Stimulated activated CD4-positive, alpha-beta T cell treated with anti-CD3 and anti-CD28 coated beads, Interleukin-15, amount 100 ng/mL, for 24 hours (primary cell): Measurements from ENCODE around the gene TSGA10IP.
"Not testable (repeated sequence)": the region's sequence is repeated elsewhere in the genome, so short reads cannot be mapped to it uniquely, and the experiment has no call there.

Source experiments
- DNase-seq: peaks from one replicate; pipeline ENCODE4 v3.0.0-alpha.2; 2020

Gene TSGA10IP

DNA sequence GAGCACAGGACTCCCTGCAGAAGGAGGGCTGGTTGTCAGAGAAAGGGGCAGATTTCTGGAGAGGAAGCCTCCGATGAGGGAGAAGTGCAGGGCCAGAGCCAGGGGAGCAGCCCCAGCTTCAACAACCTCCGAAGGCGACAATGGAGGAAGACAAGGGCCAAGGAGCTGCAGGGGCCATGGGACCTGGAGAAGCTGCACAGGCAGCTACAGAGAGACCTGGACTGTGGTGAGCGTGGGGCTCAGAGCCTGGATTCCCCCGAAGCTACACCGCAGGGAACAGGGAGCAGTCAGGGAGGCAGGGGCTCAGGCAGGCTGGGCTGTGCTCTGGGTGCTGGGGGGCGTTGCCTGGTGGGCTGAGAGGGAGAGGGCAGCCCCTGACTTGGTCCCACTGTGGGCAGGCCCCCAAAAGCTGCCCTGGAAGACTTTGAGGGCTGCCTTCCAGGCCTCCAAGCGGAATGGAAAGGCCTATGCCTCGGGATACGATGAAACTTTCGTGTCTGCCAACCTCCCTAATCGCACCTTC, 2.4 kb downstream of the TSGA10IP start:
- no peak for DNase-seq

DNA sequence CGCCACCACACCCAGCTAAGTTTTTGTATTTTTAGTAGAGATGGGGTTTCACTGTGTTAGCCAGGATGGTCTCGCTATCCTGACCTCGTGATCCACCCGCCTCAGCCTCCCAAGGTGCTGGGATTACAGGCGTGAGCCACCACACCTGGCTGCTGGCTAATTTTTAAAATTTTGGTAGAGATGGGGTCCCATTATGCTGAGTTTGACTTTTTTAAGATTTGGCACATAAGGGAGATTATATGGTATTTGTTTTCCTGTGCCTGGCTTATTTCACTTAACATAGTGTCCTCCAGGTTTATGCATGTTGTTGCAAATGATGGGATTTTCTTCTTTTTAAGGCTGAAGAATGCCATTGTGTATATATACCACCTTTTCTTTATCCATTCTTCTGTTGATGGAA, 5.4 kb downstream of the TSGA10IP start:
- not testable (repeated sequence) for DNase-seq

DNA sequence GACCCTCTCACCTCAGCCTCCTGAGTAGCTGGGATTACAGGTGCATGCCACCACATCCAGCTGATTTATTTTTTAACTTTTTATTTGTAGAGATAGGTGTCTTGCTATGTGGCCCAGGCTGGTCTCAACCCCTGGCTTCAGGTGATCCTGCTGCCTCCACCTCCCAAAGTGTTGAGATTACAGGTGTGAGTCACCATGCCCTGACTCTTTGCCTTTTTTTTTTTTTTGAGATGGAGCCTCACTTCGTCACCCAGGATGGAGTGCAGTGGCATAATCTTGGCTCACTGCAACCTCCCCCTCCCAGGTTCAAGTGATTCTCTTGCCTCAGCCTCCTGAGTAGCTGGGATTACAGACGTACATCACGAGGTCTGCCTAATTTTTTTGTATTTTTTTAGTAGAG, 6.4 kb downstream of the TSGA10IP start:
- DNase-seq, result not testable (repeated sequence)

DNA sequence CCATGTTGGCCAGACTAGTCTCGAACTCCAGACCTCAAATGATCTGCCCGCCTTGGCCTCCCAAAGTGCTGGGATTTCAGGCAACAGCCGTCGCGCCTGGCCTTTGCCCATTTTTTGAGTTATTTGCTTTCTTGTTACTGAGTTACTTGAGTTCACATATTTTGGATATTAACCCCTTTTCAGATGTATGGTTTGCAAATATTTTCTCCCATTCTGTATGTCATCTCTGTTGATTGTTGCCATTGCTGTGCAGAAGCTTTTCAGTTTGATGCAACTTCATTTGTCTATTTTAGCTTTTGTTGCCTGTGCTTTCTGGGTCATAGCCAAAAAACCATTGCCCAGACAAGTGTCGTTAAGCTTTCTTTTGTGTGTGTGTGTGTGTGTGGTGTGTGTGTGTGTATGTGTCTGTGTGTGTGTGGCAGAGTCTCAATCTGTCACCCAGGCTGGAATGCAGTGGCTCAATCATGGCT, 6.8 kb downstream of the TSGA10IP start:
- DNase-seq, result no peak

DNA sequence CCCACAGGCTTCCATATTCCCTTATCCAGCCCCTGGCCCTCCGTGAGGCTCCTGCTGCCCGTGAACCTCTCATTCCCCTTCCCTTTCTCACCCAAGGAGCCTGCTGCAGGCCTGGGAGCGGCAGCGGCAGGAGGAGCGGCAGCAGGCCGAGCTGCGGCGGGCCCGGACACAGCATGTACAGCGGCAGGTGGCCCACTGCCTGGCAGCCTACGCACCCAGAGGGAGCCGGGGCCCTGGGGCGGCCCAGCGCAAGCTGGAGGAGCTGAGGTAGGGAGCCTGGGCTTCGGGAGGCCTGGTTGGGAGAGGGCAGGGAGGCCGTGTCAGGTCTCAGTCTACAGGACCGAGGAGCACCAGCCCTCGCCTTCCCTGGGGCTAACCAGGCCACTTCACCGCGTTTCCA, 8.2 kb downstream of the TSGA10IP start:
- no peak for DNase-seq

DNA sequence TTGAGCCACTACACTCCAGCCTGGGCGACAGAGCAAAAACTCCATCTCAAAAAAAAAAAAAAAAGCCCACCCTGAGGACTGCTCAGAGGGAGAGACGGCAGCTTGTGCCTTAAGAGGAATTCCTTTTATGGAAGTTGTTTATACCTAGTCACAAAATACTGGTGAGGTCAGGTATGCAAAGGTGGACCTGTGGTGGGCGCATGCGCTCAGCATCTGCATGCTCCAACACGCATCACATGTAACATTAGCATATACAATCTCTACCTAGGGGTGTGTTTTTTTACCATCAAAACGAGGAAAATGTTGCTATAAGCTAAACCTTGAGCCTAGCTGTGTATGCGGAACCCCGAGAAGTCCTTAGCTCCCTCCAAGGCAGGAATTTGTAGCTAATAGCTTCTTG, 9.5 kb downstream of the TSGA10IP start:
- DNase-seq, result no peak

DNA sequence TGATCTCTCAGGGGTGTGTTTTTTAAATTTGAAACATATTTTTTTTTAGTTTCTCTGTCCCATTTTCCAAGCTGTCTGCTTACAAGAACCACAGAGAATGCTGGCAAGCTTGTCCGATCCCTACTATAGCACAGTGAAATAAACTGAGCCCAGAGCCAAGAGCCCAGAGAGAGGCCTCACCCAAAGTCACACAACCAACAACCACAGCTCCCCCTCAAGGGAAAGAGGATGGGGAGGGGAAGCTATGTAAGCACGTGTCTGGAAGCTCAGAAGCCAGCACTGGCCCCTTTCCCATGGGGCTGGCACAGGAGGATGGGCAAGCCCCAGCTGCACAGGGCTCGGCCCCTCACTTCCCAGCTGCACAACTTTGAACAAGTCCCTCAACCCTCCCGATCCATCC, 13.0 kb downstream of the TSGA10IP start:
- DNase-seq, result no peak

DNA sequence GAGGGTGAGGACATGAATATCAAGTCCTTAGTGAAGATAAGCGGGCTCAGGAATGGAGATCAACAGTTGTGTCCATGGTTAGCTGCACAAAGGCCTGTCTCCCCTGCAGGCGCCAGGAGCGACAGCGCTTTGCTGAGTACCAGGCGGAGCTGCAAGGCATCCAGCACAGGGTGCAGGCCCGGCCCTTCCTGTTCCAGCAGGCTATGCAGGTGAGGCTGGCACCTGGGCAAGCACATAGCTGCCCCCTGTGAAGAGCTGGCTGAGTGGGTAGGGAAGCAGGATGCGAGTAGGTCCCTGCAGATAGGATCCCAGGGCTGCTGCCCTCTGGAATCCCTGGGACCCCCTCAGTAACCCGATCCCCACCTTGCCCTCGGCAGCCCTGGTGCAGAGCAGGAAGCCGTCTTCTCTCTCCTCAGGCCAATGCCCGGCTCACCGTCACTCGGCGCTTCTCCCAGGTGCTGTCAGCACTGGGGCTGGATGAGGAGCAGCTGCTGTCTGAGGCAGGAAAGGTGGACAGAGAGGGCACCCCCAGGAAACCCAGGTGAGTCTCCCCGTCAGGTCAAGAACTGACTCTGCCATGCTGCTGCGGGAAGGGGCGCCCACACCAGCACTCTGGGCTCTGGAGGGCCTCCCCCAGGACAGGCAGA, 13.6 kb downstream of the TSGA10IP start:
- DNase-seq, result no peak

DNA sequence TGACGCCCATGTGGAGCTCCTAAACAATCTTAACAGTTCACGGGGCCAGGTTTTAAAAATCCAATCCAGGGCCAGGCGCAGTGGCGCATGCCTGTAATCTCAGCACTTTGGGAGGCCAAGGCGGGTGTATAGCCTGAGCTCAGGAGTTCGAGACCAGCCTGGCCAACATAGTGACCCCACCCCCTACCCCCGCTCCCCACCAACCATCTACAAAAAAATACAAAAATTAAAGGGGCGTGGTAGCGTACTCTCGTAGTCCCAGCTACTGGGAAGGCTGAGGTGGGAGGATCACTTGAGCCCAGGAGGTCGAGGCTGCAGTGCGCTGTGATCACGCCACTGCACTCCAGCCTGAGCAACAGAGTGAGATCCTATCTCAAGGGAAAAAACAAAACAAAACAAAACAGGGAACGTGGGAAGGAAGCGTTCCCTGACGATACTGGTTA, 15.6 kb downstream of the TSGA10IP start:
- no peak for DNase-seq

DNA sequence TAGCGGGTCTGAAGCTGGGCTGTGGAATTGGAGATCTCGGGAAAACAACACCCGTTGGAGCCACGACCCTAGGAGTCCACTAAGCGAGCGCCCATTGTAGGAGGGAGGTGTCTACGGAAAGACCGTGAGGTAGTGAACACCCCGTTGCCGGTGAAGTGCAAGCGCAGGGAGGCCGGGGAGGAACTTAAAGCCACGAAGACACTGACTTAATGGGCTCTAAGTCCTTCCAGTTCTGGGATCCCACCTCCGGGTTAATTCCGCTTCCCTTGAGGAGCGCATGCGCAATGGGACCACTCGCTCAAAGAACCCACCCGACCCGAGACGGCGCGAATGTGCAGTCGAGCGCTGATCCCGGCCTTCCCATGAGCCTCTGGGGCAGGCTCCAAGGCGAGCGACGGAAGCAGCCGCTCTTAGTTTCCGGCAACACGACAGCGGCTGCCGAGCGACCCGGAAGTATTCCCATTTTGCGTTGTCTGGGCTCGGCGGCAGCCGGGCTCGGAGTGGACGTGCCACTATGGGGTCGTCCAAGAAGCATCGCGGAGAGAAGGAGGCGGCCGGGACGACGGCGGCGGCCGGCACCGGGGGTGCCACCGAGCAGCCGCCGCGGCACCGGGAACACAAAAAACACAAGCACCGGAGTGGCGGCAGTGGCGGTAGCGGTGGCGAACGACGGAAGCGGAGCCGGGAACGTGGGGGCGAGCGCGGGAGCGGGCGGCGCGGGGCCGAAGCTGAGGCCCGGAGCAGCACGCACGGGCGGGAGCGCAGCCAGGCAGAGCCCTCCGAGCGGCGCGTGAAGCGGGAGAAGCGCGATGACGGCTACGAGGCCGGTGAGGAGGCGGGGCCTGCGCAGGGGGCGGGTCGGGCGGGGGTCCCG, 16.2 kb downstream of the TSGA10IP start, which contains the start of gene SART1:
Gene SART1 (plus strand): TSS at position 468 of the 874 bp plus-strand sequence. CDS start 47 bp downstream, at position 515.
- DNase-seq, result peak; percentile 97

DNA sequence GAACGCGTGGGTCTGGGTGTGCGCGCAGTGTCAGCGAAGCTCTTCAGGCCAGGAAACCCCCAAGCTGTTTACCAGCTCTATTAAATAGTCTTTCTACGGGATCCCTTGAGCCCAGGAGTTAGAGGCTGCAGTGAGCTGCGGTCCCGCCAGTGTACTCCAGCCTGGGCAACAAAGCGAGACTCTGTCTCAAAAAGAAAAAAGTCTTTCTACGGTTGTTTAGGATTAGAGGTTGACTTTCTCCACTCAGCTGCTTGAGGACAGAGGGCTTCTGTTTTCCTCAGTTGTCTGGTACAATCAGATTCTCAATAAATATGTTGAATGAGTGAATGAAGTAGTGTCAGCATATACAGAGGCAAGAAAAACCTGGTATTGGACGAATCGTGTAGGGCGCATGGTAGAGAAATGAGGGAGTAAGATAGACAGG, 16.9 kb downstream of the TSGA10IP start:
- DNase-seq, result no peak

DNA sequence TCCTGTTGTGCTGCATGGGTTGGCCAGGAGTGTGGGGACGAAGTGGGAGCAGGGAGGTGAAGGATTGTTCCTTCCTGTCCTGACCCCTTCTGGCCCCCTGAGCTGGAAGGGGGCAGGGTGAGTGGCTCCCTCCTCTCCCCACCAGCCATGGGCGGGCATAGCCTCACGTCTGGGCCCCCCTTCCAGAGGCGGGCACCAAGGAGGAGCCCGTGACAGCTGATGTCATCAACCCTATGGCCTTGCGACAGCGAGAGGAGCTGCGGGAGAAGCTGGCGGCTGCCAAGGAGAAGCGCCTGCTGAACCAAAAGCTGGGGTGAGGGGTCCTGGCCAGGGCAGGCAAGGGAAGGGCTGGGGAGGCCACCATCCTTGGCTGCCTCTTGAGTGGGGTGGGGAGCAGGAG, 19.6 kb downstream of the TSGA10IP start:
- no peak for DNase-seq

DNA sequence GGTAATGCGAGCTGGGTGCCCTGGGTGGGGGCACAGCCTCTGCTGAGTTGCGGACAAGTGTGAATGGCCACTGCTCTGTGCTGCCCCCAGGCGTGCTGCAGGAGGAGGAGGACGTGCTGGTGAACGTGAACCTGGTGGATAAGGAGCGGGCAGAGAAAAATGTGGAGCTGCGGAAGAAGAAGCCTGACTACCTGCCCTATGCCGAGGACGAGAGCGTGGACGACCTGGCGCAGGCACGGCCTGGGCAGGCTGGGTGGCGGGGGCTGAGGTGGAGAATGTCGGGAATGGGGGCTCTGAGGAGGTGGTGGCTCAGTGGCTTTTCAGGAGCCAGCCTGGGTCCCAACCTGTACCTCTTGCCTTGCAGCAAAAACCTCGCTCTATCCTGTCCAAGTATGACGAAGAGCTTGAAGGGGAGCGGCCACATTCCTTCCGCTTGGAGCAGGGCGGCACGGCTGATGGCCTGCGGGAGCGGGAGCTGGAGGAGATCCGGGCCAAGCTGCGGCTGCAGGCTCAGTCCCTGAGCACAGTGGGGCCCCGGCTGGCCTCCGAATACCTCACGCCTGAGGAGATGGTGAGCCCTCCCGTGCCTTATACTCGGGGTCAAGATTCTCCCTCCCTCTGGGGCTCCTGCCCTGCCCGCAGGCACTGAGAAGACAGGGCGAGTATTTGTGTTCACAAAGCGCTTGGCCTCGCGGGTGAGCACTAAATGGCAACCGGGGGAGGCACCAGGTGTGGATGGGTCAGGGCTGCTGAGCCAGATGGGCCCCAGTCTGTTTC, 20.9 kb downstream of the TSGA10IP start:
- DNase-seq, result no peak

DNA sequence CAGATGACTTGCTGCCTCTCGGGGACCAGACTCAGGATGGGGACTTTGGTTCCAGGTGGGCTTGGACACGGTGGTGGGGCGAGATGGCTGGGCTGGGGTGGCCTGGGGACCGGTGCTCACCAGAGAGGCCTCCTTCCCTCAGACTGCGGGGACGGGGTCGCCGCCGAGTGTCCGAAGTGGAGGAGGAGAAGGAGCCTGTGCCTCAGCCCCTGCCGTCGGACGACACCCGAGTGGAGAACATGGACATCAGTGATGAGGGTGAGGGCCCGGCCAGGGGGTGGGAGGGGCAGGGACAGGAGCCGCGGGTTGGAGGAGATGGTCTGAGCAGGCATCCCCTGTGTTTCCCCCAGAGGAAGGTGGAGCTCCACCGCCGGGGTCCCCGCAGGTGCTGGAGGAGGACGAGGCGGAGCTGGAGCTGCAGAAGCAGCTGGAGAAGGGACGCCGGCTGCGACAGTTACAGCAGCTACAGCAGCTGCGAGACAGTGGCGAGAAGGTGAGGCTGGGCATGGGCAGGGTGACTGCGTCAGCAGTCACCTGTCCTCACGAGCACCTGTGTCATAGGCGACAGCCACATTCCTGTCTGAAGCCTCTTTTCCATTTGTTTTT, 22.2 kb downstream of the TSGA10IP start:
- DNase-seq, result no peak

DNA sequence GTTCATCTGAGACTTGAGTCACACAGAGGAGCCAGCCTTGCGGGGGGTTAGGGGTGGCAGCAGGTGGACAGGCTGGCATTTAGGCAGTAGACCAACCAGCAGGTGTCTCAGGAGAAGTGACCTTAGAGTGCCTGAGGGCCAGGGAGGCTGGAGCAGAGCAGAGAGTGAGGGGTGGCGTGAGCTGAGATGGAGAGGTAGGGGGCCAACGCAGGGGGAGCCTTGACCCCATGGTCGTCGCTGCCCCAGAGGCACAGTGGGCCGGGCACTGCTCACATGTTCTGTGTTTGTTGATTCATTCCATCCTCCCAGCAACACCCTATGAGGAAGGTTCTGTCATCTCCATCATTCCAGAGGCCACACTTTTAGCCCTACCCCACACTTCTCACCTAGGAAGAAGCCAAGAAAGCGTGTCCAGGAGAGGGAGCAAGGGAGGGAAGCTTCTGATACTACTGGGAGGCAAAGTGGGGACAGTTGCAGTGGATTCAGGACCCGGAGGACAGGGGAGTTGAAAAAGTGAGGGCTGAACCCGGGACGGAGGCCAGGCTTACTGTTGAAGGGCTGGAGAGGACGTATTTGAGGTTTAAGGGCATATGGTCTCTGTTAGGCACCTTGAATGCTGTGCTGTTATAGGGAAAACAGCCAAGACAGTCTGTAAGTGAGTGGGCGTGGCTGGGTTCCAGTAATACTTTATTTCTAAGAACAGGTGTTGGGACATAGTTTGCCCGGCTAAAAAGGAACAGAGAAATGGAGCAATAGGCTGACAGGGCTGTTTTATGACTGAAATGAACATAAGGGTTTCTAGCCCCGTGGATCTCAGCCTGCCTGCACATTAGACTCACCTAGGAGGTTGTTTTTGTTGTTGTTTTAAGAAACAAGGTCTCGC, 23.6 kb downstream of the TSGA10IP start:
- no peak for DNase-seq

DNA sequence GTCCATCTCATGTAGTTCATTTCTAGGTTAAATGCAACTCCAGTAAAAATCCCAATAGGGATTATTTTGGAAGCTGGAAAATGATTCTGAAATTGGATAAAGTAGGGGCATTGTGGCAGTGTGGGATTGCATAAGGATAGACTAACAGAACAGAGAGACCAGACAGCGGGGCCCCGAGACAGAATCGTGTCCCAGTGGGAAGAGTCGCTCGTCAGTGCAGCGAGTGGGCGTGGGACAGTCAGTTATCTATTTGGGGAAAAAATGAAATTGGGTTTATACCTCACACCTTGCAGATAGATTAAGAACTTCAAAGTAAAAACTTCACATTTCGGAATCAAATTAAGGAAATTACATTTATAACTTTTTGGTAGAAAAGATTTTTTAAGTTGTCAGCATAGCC, 26.8 kb downstream of the TSGA10IP start:
- no peak for DNase-seq

DNA sequence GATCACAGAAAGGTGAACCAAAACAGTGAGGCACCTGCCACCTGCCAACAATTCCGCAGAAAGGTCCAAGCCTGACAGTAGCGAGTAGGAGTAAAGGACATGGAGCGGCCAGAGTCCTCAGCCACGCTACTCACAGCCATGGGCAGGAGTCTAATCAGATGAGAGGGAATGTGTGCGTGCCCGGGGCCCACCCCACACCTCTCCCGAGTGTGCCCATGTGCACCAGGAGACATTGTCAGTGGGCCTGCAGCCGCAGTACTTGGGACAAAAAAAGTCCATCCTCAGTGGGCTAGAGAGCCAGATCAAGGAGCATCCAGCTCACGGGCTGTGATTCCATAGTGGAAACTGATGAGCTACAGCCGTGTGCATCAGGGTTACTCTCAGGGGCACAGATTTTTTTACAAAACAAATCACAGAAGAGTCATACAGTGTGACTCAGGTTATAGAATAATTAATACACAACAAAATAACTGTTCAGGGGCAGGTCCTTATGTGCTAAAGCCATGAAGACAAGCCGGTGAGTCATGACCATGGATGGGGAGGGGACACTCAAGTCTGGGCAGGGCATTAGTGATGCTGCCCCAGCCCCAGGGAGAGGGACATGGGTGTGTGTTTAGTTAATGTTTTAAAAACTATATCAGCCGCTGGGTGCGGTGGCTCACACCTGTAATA, 28.3 kb downstream of the TSGA10IP start:
- no peak for DNase-seq

DNA sequence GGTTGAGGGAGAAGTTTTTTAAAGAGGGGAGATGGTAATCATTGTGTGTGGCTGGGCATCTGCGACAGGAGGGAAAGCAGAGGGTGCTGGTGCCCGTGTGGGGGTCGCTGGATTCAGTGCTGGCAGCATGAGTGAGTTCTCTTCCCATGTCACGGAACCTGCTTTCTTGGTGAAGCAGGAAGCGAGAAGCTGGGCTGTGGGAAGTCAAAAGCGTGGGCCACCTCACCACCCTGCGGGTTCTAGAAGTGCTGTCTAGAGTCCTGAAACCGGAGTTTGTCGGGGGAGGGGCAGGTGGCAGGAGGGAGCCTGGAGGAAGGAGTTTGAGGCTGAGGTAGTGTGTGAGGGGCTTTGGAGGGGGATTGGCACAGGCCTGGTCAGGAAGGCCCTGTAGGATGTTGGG, 30.5 kb downstream of the TSGA10IP start:
- DNase-seq, result no peak

DNA sequence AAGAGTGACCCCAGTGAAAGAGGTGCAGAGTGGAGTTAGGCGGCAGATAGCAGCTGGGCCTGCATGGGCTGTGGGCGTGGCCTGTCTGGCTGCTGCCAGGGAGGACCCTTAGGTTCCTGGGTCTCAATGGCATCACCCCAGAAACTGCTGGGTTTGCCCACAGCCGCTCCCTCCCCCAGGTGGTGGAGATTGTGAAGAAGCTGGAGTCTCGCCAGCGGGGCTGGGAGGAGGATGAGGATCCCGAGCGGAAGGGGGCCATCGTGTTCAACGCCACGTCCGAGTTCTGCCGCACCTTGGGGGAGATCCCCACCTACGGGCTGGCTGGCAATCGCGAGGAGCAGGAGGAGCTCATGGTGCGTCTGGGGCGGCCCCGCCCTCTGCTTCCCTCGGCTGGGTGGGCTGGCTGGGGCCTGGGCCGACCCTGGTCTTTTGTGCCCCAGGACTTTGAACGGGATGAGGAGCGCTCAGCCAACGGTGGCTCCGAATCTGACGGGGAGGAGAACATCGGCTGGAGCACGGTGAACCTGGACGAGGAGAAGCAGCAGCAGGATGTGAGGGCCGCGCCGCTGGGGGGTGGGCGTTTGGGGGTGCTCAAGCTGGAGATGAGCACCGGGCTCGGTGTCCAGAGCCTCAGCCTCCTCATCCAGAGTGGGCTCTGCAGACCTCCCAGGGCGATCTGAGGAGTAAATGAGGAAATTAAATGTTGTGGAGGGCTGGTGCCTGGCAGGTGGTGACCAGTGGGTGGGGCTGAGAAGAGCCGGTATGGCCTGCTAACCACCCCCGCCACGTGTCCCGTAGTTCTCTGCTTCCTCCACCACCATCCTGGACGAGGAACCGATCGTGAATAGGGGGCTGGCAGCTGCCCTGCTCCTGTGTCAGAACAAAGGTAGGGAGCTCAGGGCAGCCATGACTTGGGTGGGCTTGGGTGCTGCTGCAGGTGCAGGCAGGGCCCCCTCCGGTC, 31.2 kb downstream of the TSGA10IP start:
- DNase-seq, result no peak
